H7 (cell line): ENCODE measurements around the gene DNASE2. TPM values are rescaled to one million over a fixed set of nuclear protein-coding genes. Genes with fewer than 3 reads are reported as not detected.
A peak's percentile ranks its signal among the peaks of the same experiment; 100 is the strongest.
"Not testable (repeated sequence)": the region's sequence is repeated elsewhere in the genome, so short reads cannot be mapped to it uniquely, and the experiment has no call there.

ENCODE experiments used
- DNase-seq: peaks from one replicate; pipeline ENCODE4 v3.0.0; 2012
- H3K27me3 ChIP-seq: 2 replicates; pipeline ENCODE4 v1.6.0; 2011; ENCODE audit warnings: mild to moderate bottlenecking, low read length; ENCODE audit not compliant: control insufficient read depth, insufficient read depth
- H3K36me3 ChIP-seq: replicated peaks from 2 replicates; pipeline ENCODE4 v1.5.1; 2011; ENCODE audit warnings: low read length; ENCODE audit not compliant: control insufficient read depth, insufficient read depth
- H3K4me3 ChIP-seq: 2 replicates; pipeline ENCODE4 v1.5.1; 2011; ENCODE audit warnings: low read depth, mild to moderate bottlenecking, control low read depth, low read length, moderate library complexity; ENCODE audit not compliant: insufficient read depth
- total RNA-seq: library from RNA; depleted of rRNA; stranded (reverse); fragments of >200 nt; shearing (Covaris generic); gene quantifications from 2 replicates; pipeline ENCODE4 v1.2.3, GENCODE V29; 2014; rRNA removed

DNASE2 gene
- total RNA-seq = 15.3 and 16.8 TPM in 2 replicates

GRCh38 chr19:12881172-12881808, at the start of gene DNASE2:
TSS of gene DNASE2 (minus strand) at chr19:12881449. CDS start at chr19:12881375, 74 bp downstream.
- peak; percentile 98 for DNase-seq
- Histone ChIP-seq H3K27me3 (peaks cover 41% of the 10 kb centered on the region), H3K4me3 (peak within 1 kb of the TSS; percentile 80)

GRCh38 chr19:12930002-12930645, 48.9 kb upstream of the DNASE2 start:
- H3K27me3 ChIP-seq = no peaks in the 10 kb centered on the region
- DNase-seq = no peak
- peaks cover 33% of the 10 kb centered on the region for H3K36me3 ChIP-seq
- no peak overlapping the region for H3K4me3 ChIP-seq

More at GRCh38 chr19:12881172-12881808, at the start of gene DNASE2:
- peaks cover 3% of the 10 kb centered on the region for H3K36me3 ChIP-seq

GRCh38 chr19:12924621-12925310, 43.5 kb upstream of the DNASE2 start:
- H3K36me3 ChIP-seq = peaks cover 45% of the 10 kb centered on the region
- H3K4me3 ChIP-seq = no peak overlapping the region
- H3K27me3 ChIP-seq = no peaks in the 10 kb centered on the region
- DNase-seq = peak; percentile 28

- Histone ChIP-seq H3K27me3 (peaks cover 11% of the 10 kb centered on the region), H3K36me3 (peaks cover 33% of the 10 kb centered on the region), H3K4me3 (no peak overlapping the region)
- DNase-seq = no peak
Observed at GRCh38 chr19:12922959-12923358, 41.7 kb upstream of the DNASE2 start.

- peaks cover 11% of the 10 kb centered on the region for H3K27me3 ChIP-seq
- no peak for DNase-seq
- H3K36me3 ChIP-seq = peaks cover 24% of the 10 kb centered on the region
- no peak overlapping the region for H3K4me3 ChIP-seq
Observed at GRCh38 chr19:12921047-12921446, 39.8 kb upstream of the DNASE2 start.

GRCh38 chr19:12918253-12918652, 37.0 kb upstream of the DNASE2 start:
- peaks cover 9% of the 10 kb centered on the region for H3K36me3 ChIP-seq
- no peak overlapping the region for H3K4me3 ChIP-seq
- H3K27me3 ChIP-seq = peaks cover 11% of the 10 kb centered on the region
- DNase-seq = no peak

GRCh38 chr19:12915860-12916259, 34.6 kb upstream of the DNASE2 start:
- H3K27me3 ChIP-seq = peaks cover 11% of the 10 kb centered on the region
- H3K4me3 ChIP-seq, H3K36me3 ChIP-seq, DNase-seq: not testable (repeated sequence)

GRCh38 chr19:12913851-12914690, 32.8 kb upstream of the DNASE2 start:
- no peak for DNase-seq
- H3K27me3 ChIP-seq = peaks cover 11% of the 10 kb centered on the region
- H3K4me3 ChIP-seq = no peak overlapping the region
- no peaks in the 10 kb centered on the region for H3K36me3 ChIP-seq

- H3K27me3 ChIP-seq = peaks cover 2% of the 10 kb centered on the region
- no peak overlapping the region for H3K4me3 ChIP-seq
- no peaks in the 10 kb centered on the region for H3K36me3 ChIP-seq
- peak; percentile 86 for DNase-seq
Observed at GRCh38 chr19:12913011-12913561, 31.8 kb upstream of the DNASE2 start.

GRCh38 chr19:12912571-12912970, 31.3 kb upstream of the DNASE2 start:
- Histone ChIP-seq H3K27me3 (no peaks in the 10 kb centered on the region), H3K4me3 (no peak overlapping the region)
- no peak for DNase-seq

GRCh38 chr19:12907166-12907565, 25.9 kb upstream of the DNASE2 start:
- no peak overlapping the region for H3K4me3 ChIP-seq
- no peaks in the 10 kb centered on the region; the same call in 1 of the 2 replicates for H3K36me3 ChIP-seq
- DNase-seq = no peak
- no peaks in the 10 kb centered on the region for H3K27me3 ChIP-seq

More at GRCh38 chr19:12912571-12912970, 31.3 kb upstream of the DNASE2 start:
- no peaks in the 10 kb centered on the region for H3K36me3 ChIP-seq

GRCh38 chr19:12899891-12900518, 18.8 kb upstream of the DNASE2 start:
- no peak overlapping the region for H3K4me3 ChIP-seq
- peaks cover 2% of the 10 kb centered on the region for H3K36me3 ChIP-seq
- no peak for DNase-seq
- no peaks in the 10 kb centered on the region for H3K27me3 ChIP-seq

- no peak for DNase-seq
- Histone ChIP-seq H3K36me3 (peaks cover 13% of the 10 kb centered on the region), H3K4me3 (no peak overlapping the region), H3K27me3 (no peaks in the 10 kb centered on the region)
Observed at GRCh38 chr19:12896460-12896859, 15.2 kb upstream of the DNASE2 start.
